Measurements from ENCODE around the gene SNAPIN. TPM values are rescaled to one million over a fixed set of nuclear protein-coding genes. Genes with fewer than 3 reads are reported as not detected.

Gene SNAPIN
- total RNA-seq, 1 experiment from 2014 or later = 39.1 TPM

DNA sequence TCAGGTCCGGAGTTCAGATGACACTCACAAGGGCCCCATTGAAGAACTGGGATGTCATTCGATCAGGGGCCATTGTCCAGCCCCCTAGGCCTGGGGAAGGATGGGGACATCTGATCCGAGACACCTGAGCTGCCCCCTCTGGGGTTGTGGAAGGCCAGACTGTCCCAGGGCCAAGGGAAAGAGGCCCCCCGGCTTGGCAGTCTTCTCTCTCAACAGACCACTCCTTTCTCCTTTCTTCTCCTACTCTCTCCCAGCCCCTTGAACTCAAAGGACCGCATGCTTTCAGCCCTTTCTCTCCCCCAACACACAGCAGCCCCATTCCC, 29.2 kb upstream of the SNAPIN start:
- Histone ChIP-seq H3K4me3 (replicated peaks in 1 of 2; ENCODE audit: low read depth in 1 of 2, low read length in 2 of 2) (no peak overlapping the region), H3K9ac (ENCODE audit: low read length) (no peak overlapping the region), H3K36me3 (ENCODE audit: control insufficient read depth in 1 of 2, insufficient read depth in 2 of 2, low read length in 2 of 2) (no peaks in the 10 kb centered on the region), H3K9me3 (ENCODE audit: control insufficient read depth in 1 of 2, insufficient read depth in 1 of 2, low read depth in 1 of 2, low read length in 2 of 2) (no peaks in the 10 kb centered on the region), H3K4me2 (ENCODE audit: low read length) (no peak overlapping the region), H3K9me2 (ENCODE audit: insufficient read depth) (no peaks in the 10 kb centered on the region), H2AFZ (ENCODE audit: low read depth, low read length, poor library complexity, severe bottlenecking) (no peak overlapping the region), H4K20me1 (ENCODE audit: insufficient read depth) (no peaks in the 10 kb centered on the region), H3K79me2 (ENCODE audit: insufficient read depth, low read length) (peaks cover 20% of the 10 kb centered on the region), H3K27ac (ENCODE audit: low read depth, low read length) (no peak overlapping the region; the same call in 1 of the 2 replicates), H3K4me1 (ENCODE audit: control insufficient read depth in 1 of 2, insufficient read depth in 2 of 2, low read length in 2 of 2) (peaks cover 23 to 42% of the 10 kb centered on the region in 2 experiments), H3K27me3 (ENCODE audit: insufficient read depth, low read length) (no peaks in the 10 kb centered on the region)
- POLR2A ChIA-PET = interaction anchor here (3.4 to 10.5 kb wide), 2 partner anchors 14 to 94 kb away, joined by 23 to 172 read pairs; partner anchors contain the start of genes S100A14, S100A16 and S100A6
- intact Hi-C loops (cut with micrococcal nuclease) = loop anchor here (5.0 kb wide), 1 partner anchor 277 kb away; no protein-coding TSS in a partner anchor
- ATAC-seq = no peak
- no TSS peak for BruUV-seq (replicated peaks)
- DNase-seq (ENCODE audit: low read depth, low spot score) = no peak
- RAD21 ChIA-PET (ENCODE audit: low non-redundant PET in 1 of 2, low total read pairs in 2 of 2, uncharacterized antibody in 2 of 2, unreplicated experiment in 2 of 2) = no interaction called here
- TF ChIP-seq, protein P1, sequence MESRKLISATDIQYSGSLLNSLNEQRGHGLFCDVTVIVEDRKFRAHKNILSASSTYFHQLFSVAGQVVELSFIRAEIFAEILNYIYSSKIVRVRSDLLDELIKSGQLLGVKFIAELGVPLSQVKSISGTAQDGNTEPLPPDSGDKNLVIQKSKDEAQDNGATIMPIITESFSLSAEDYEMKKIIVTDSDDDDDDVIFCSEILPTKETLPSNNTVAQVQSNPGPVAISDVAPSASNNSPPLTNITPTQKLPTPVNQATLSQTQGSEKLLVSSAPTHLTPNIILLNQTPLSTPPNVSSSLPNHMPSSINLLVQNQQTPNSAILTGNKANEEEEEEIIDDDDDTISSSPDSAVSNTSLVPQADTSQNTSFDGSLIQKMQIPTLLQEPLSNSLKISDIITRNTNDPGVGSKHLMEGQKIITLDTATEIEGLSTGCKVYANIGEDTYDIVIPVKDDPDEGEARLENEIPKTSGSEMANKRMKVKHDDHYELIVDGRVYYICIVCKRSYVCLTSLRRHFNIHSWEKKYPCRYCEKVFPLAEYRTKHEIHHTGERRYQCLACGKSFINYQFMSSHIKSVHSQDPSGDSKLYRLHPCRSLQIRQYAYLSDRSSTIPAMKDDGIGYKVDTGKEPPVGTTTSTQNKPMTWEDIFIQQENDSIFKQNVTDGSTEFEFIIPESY (IDR thresholded peaks at IDR 0.05; ENCODE audit: extremely low read depth, insufficient replicate concordance, low read length) = no peak
- TF ChIP-seq POLR2A (IDR thresholded peaks at IDR 0.05; ENCODE audit: borderline replicate concordance, extremely low read depth, insufficient read depth, insufficient read length) (no peak), JUND (IDR thresholded peaks at IDR 0.05) (no peak), RAD21 (IDR thresholded peaks at IDR 0.05; ENCODE audit: low read depth) (no peak), ZNF274 (IDR thresholded peaks at IDR 0.05; ENCODE audit: low read depth, low read length) (no peak), EZH2phosphoT487 (IDR thresholded peaks at IDR 0.05; ENCODE audit: borderline replicate concordance) (no peak), CBX3 (IDR thresholded peaks at IDR 0.05; ENCODE audit: low read depth) (no peak), EZH2 (IDR thresholded peaks at IDR 0.05) (no peak), SP1 (IDR thresholded peaks at IDR 0.05; ENCODE audit: low read depth) (no peak), FOSL1 (IDR thresholded peaks at IDR 0.05; ENCODE audit: low read depth) (no peak), ELF1 (IDR thresholded peaks at IDR 0.05; ENCODE audit: borderline replicate concordance, low read depth) (no peak), SIN3A (IDR thresholded peaks at IDR 0.05; ENCODE audit: low read depth) (no peak), POLR2AphosphoS5 (IDR thresholded peaks at IDR 0.05; ENCODE audit: low read depth, low read length) (no peak), SRF (IDR thresholded peaks at IDR 0.05; ENCODE audit: low read depth) (no peak), EGR1 (IDR thresholded peaks at IDR 0.05; ENCODE audit: low read depth) (no peak)
- TF ChIP-seq, protein P2, sequence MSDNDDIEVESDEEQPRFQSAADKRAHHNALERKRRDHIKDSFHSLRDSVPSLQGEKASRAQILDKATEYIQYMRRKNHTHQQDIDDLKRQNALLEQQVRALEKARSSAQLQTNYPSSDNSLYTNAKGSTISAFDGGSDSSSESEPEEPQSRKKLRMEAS (IDR thresholded peaks at IDR 0.05) = no peak
- TF ChIP-seq, protein P3, sequence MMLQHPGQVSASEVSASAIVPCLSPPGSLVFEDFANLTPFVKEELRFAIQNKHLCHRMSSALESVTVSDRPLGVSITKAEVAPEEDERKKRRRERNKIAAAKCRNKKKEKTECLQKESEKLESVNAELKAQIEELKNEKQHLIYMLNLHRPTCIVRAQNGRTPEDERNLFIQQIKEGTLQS (IDR thresholded peaks at IDR 0.05) = no peak
- CTCF ChIA-PET = interaction anchor here (1.3 to 5.7 kb wide), 2 partner anchors 14 to 84 kb away, joined by 4 to 76 read pairs; partner anchors contain the start of genes S100A14, S100A16 and S100A4
